Thymus (tissue), 14 donors: Measurements from ENCODE around the gene SERPINH1. TPM values are rescaled to one million over a fixed set of nuclear protein-coding genes. Genes with fewer than 3 reads are reported as not detected.

Source experiments
- DNase-seq, 9 donors: peaks; one replicate each; pipeline ENCODE4 v3.0.0-alpha.2; 2013; ENCODE audit warnings: low spot score in 9 of 9, low read depth in 6 of 9, missing footprints in 1 of 9
- H3K27ac ChIP-seq, 2 donors: one replicate each; pipeline ENCODE4 v1.5.1; 2013; ENCODE audit warnings: control low read depth in 1 of 2, low read depth in 1 of 2, low read length in 1 of 2, mild to moderate bottlenecking in 1 of 2, moderate library complexity in 1 of 2
- H3K27me3 ChIP-seq, 2 donors: one replicate each; pipeline ENCODE4 v1.5.1; 2013; ENCODE audit warnings: low read length in 1 of 2; ENCODE audit not compliant: control insufficient read depth in 2 of 2, insufficient read depth in 1 of 2
- H3K36me3 ChIP-seq, 2 donors: one replicate each; pipeline ENCODE4 v1.5.1; 2013; ENCODE audit warnings: low read length in 1 of 2, mild to moderate bottlenecking in 1 of 2, moderate library complexity in 1 of 2; ENCODE audit not compliant: control insufficient read depth in 2 of 2, insufficient read depth in 2 of 2
- H3K4me1 ChIP-seq, 2 donors: one replicate each; pipeline ENCODE4 v1.5.1; 2013; ENCODE audit warnings: low read length in 2 of 2; ENCODE audit not compliant: control insufficient read depth in 2 of 2, insufficient read depth in 2 of 2
- H3K4me3 ChIP-seq, 2 donors: one replicate each; pipeline ENCODE4 v1.5.1; 2013; ENCODE audit warnings: low read length in 2 of 2, control low read depth in 1 of 2, mild to moderate bottlenecking in 1 of 2
- H3K9me3 ChIP-seq, 2 donors: one replicate each; pipeline ENCODE4 v1.5.1; 2013; ENCODE audit warnings: low read length in 1 of 2, mild to moderate bottlenecking in 1 of 2; ENCODE audit not compliant: control insufficient read depth in 2 of 2, insufficient read depth in 1 of 2
- WGBS: extraction: QIAGEN DNeasy Blood & Tissue Kit; methylation state at CpG from one replicate; pipeline ENCODE4 v1.1.7; 2013; 5-methylcytosine and 5-hydroxymethylcytosine counted together
- long read RNA-seq, 10 donors: transcript quantifications; one replicate each; lab custom pipeline, GENCODE V29; 2026
- polyA plus RNA-seq: library from polyadenylated mRNA; stranded (reverse); fragments of 200-250 nt; gene quantifications from one replicate; pipeline ENCODE4 v1.2.3, GENCODE V29; 2013
- total RNA-seq: library from RNA; stranded (reverse); fragments of 120-200 nt; gene quantifications from one replicate; pipeline ENCODE4 v1.2.4, GENCODE V29; 2013
- donor health status: healthy.

The SERPINH1 gene
- total RNA-seq (44.4 TPM), polyA plus RNA-seq (41.0 TPM)
- long read RNA-seq, donor 1, result 0 reads
- long read RNA-seq, donor 2, result 0 reads
- long read RNA-seq, donor 3, transcript SERPINH1-201 (5 exons, 2,225 nt), result major isoform, 38 of 46 reads
- long read RNA-seq, donor 3, partial matches to known transcripts, result 6 of 46 reads
- long read RNA-seq, donor 3, other reads (novel, unspliced or antisense), result 0 of 46 reads
- long read RNA-seq, donor 4, transcript SERPINH1-201 (5 exons, 2,225 nt), result major isoform, 24 of 24 reads
- long read RNA-seq, donor 4, partial matches to known transcripts, result 0 of 24 reads
- long read RNA-seq, donor 4, other reads (novel, unspliced or antisense), result 0 of 24 reads
- long read RNA-seq, donor 5, transcript SERPINH1-201 (5 exons, 2,225 nt), result major isoform, 59 of 78 reads
- long read RNA-seq, donor 5, partial matches to known transcripts, result 17 of 78 reads
- long read RNA-seq, donor 5, other reads (novel, unspliced or antisense), result 0 of 78 reads
- long read RNA-seq, donor 6, transcript SERPINH1-201 (5 exons, 2,225 nt), result major isoform, 29 of 43 reads
- long read RNA-seq, donor 6, partial matches to known transcripts, result 13 of 43 reads
- long read RNA-seq, donor 6, other reads (novel, unspliced or antisense), result 0 of 43 reads
- long read RNA-seq, donor 7, transcript SERPINH1-201 (5 exons, 2,225 nt), result major isoform, 35 of 136 reads
- long read RNA-seq, donor 7, partial matches to known transcripts, result 99 of 136 reads
- long read RNA-seq, donor 7, other reads (novel, unspliced or antisense), result 0 of 136 reads
- long read RNA-seq, donor 8, transcript SERPINH1-201 (5 exons, 2,225 nt), result major isoform, 28 of 28 reads
- long read RNA-seq, donor 8, partial matches to known transcripts, result 0 of 28 reads
- long read RNA-seq, donor 8, other reads (novel, unspliced or antisense), result 0 of 28 reads
- long read RNA-seq, donor 9, transcript SERPINH1-201 (5 exons, 2,225 nt), result major isoform, 18 of 40 reads
- long read RNA-seq, donor 9, partial matches to known transcripts, result 21 of 40 reads
- long read RNA-seq, donor 9, other reads (novel, unspliced or antisense), result 0 of 40 reads
- long read RNA-seq, donor 10, transcript SERPINH1-201 (5 exons, 2,225 nt), result major isoform, 60 of 184 reads
- long read RNA-seq, donor 10, partial matches to known transcripts, result 122 of 184 reads
- long read RNA-seq, donor 10, other reads (novel, unspliced or antisense), result 0 of 184 reads

- H3K4me1 ChIP-seq, result peaks cover 5 to 63% of the 10 kb centered on the region in 2 donors
- peak in 6 of 9 donors; percentile 46 to 76 (median 58) for DNase-seq
These were observed at the start of gene SERPINH1 for GRCh38 chr11:75562048-75562835. TSS of gene SERPINH1 (plus strand) at chr11:75562253. CDS start at chr11:75566350, 4,097 bp downstream.

GRCh38 chr11:75513250-75513649 is 48.8 kb upstream of the SERPINH1 start:
- 93% methylated on average over 5 of the region's 5 CpGs for WGBS
- Histone ChIP-seq H3K4me1 (peaks cover 0 to 19% of the 10 kb centered on the region in 2 donors), H3K27ac (no peak overlapping the region), H3K9me3 (peaks cover 0 to 6% of the 10 kb centered on the region in 2 donors), H3K4me3 (no peak overlapping the region), H3K27me3 (no peaks in the 10 kb centered on the region), H3K36me3 (no peaks in the 10 kb centered on the region)
- no peak for DNase-seq

More at GRCh38 chr11:75562048-75562835, at the start of gene SERPINH1:
- Histone ChIP-seq H3K36me3 (peaks cover 0 to 6% of the 10 kb centered on the region in 2 donors), H3K27me3 (peaks cover 0 to 4% of the 10 kb centered on the region in 2 donors), H3K27ac (peak within 1 kb of the TSS; percentile 90), H3K4me3 (peak within 1 kb of the TSS; percentile 85 to 93), H3K9me3 (no peaks in the 10 kb centered on the region)
- WGBS, result under 1% methylated on average over 51 of the region's 51 CpGs

- Histone ChIP-seq H3K9me3 (peaks cover 0 to 6% of the 10 kb centered on the region in 2 donors), H3K27ac (no peak overlapping the region), H3K4me3 (no peak overlapping the region), H3K36me3 (no peaks in the 10 kb centered on the region), H3K4me1 (peaks cover 0 to 17% of the 10 kb centered on the region in 2 donors), H3K27me3 (no peaks in the 10 kb centered on the region)
- DNase-seq, result no peak
These were observed 47.5 kb upstream of the SERPINH1 start for GRCh38 chr11:75514596-75514995.

- Histone ChIP-seq H3K9me3 (peaks cover 0 to 6% of the 10 kb centered on the region in 2 donors), H3K4me1 (peaks cover 0 to 17% of the 10 kb centered on the region in 2 donors), H3K27me3 (no peaks in the 10 kb centered on the region), H3K36me3 (no peaks in the 10 kb centered on the region), H3K27ac (no peak overlapping the region), H3K4me3 (no peak overlapping the region)
- DNase-seq, result no peak
- WGBS, result 98% methylated on average over 3 of the region's 3 CpGs
These were observed 45.9 kb upstream of the SERPINH1 start for GRCh38 chr11:75516140-75516539.

GRCh38 chr11:75516886-75517285 is 45.2 kb upstream of the SERPINH1 start:
- no peak for DNase-seq
- H3K36me3 ChIP-seq, result no peaks in the 10 kb centered on the region
- peaks cover 0 to 17% of the 10 kb centered on the region in 2 donors for H3K4me1 ChIP-seq
- no peak overlapping the region for H3K27ac ChIP-seq
- peaks cover 0 to 6% of the 10 kb centered on the region in 2 donors for H3K9me3 ChIP-seq
- H3K4me3 ChIP-seq, result no peak overlapping the region
- WGBS, result 71% methylated on average over 7 of the region's 7 CpGs
- H3K27me3 ChIP-seq, result no peaks in the 10 kb centered on the region

GRCh38 chr11:75518204-75518549 is 43.9 kb upstream of the SERPINH1 start:
- no peak for DNase-seq

GRCh38 chr11:75518771-75519653 is 43.0 kb upstream of the SERPINH1 start:
- Histone ChIP-seq H3K9me3 (peaks cover 0 to 6% of the 10 kb centered on the region in 2 donors), H3K27me3 (peaks cover under 1 to 10% of the 10 kb centered on the region in 2 donors), H3K4me1 (peaks cover 0 to 31% of the 10 kb centered on the region in 2 donors), H3K36me3 (no peaks in the 10 kb centered on the region), H3K4me3 (no peak overlapping the region), H3K27ac (no peak overlapping the region)
- 64% methylated on average over 9 of the region's 9 CpGs for WGBS
- DNase-seq, result no peak

More at GRCh38 chr11:75518204-75518549, 43.9 kb upstream of the SERPINH1 start:
- 98% methylated on average over 3 of the region's 3 CpGs for WGBS
- Histone ChIP-seq H3K4me1 (peaks cover 0 to 23% of the 10 kb centered on the region in 2 donors), H3K9me3 (peaks cover 0 to 6% of the 10 kb centered on the region in 2 donors), H3K4me3 (no peak overlapping the region), H3K27ac (no peak overlapping the region), H3K36me3 (no peaks in the 10 kb centered on the region), H3K27me3 (peaks cover 0 to 6% of the 10 kb centered on the region in 2 donors)
